B cell (primary cell): Measurements from ENCODE around the gene ZNF786. TPM values are rescaled to one million over a fixed set of nuclear protein-coding genes. Genes with fewer than 3 reads are reported as not detected.

Source experiments
- ATAC-seq: fragments of 200-7000 bp; cut with Tn5 transposase; one replicate; pipeline ENCODE4 v1.10.0; 2021; ENCODE audit warnings: low read depth, mild to moderate bottlenecking, moderate number of reproducible peaks, moderate library complexity
- CTCF ChIA-PET: fragments of 350-600 bp; sonication (Branson Sonifier 250); formaldehyde crosslinking; loops from one replicate; lab custom pipeline; 2021; ENCODE audit warnings: antibody characterized with exemption, inconsistent platforms; lab: Charles Lee
- POLR2A ChIA-PET: fragments of 350-600 bp; sonication (Branson Sonifier 250); formaldehyde crosslinking; loops from one replicate; lab custom pipeline; 2021; ENCODE audit warnings: antibody characterized with exemption; lab: Charles Lee
- DNase-seq: peaks from one replicate; pipeline ENCODE4 v3.0.0; 2013
- H2AFZ ChIP-seq: 2 replicates; pipeline ENCODE4 v1.6.1; 2012; ENCODE audit warnings: mild to moderate bottlenecking, low read depth, low read length; ENCODE audit not compliant: insufficient read depth, poor library complexity, severe bottlenecking
- H3K27ac ChIP-seq, 2 donors: 1 replicate in 1 of 2; 2 replicates in 1 of 2; pipeline ENCODE4 v1.5.1; 2012 to 2013; ENCODE audit warnings: low read length in 2 of 2, mild to moderate bottlenecking in 2 of 2, moderate library complexity in 1 of 2
- H3K27me3 ChIP-seq, 4 experiments: fragments of 200-600 bp in 1 of 4; sonication (generic) in 1 of 4; replicated peaks in 1 of 4; 1 replicate in 2 of 4; 2 replicates in 2 of 4; pipeline versions ENCODE4 v1.6.1 to v1.7.0; 2013 to 2016; ENCODE audit warnings: low read length in 3 of 4, mild to moderate bottlenecking in 2 of 4, mixed read lengths in 1 of 4, moderate library complexity in 1 of 4; ENCODE audit not compliant: insufficient read depth in 4 of 4, control insufficient read depth in 3 of 4; ENCODE audit errors: control extremely low read depth in 1 of 4
- H3K36me3 ChIP-seq, 2 experiments: replicated peaks in 1 of 2; 1 replicate in 1 of 2; 2 replicates in 1 of 2; pipeline versions ENCODE4 v1.6.1 to v1.7.1; 2013; ENCODE audit warnings: low read length in 1 of 2; ENCODE audit not compliant: insufficient read depth in 2 of 2, control insufficient read depth in 1 of 2; ENCODE audit errors: control extremely low read depth in 1 of 2, extremely low read depth in 1 of 2
- H3K4me1 ChIP-seq, 2 donors: fragments of 200-600 bp in 1 of 2; sonication (generic) in 1 of 2; 1 replicate in 1 of 2; 2 replicates in 1 of 2; pipeline versions ENCODE4 v1.5.1 to v1.6.1; 2013 to 2017; ENCODE audit warnings: low read length in 2 of 2; ENCODE audit not compliant: control insufficient read depth in 2 of 2, insufficient read depth in 2 of 2
- H3K4me2 ChIP-seq: replicated peaks from 2 replicates; pipeline ENCODE3; 2012; ENCODE audit warnings: mild to moderate bottlenecking, low read depth, low read length; ENCODE audit not compliant: poor library complexity, severe bottlenecking
- H3K4me3 ChIP-seq, 5 experiments: fragments of 200-600 bp in 1 of 5; sonication (generic) in 1 of 5; 1 replicate in 3 of 5; 2 replicates in 2 of 5; pipeline versions ENCODE4 v1.5.1 to v1.7.0; 2011 to 2016; ENCODE audit warnings: low read length in 4 of 5, mild to moderate bottlenecking in 4 of 5, low read depth in 2 of 5, control low read depth in 1 of 5, moderate library complexity in 1 of 5; ENCODE audit not compliant: insufficient read depth in 1 of 5; ENCODE audit errors: control extremely low read depth in 1 of 5, extremely low read depth in 1 of 5
- H3K79me2 ChIP-seq: fragments of 200-600 bp; sonication (generic); one replicate; pipeline ENCODE4 v1.6.0; 2016; ENCODE audit warnings: low read length; ENCODE audit not compliant: control insufficient read depth, insufficient read depth
- H3K9ac ChIP-seq: fragments of 200-600 bp; sonication (generic); 2 replicates; pipeline ENCODE4 v1.6.1; 2017; ENCODE audit warnings: mild to moderate bottlenecking, low read length, moderate library complexity
- H3K9me3 ChIP-seq, 3 donors: one replicate each; pipeline versions ENCODE4 v1.6.1 to v1.7.1; 2013; ENCODE audit warnings: low read length in 2 of 3; ENCODE audit not compliant: control insufficient read depth in 2 of 3, insufficient read depth in 1 of 3; ENCODE audit errors: control extremely low read depth in 1 of 3
- H4K20me1 ChIP-seq: 2 replicates; pipeline ENCODE4 v1.6.0; 2012; ENCODE audit warnings: mild to moderate bottlenecking, low read length; ENCODE audit not compliant: insufficient read depth, control insufficient read depth, poor library complexity, severe bottlenecking
- H3K27ac Mint-ChIP-seq: one replicate; pipeline ENCODE4 v1.8.0; 2021; ENCODE audit warnings: mixed read lengths
- H3K27me3 Mint-ChIP-seq: one replicate; pipeline ENCODE4 v1.8.0; 2021; ENCODE audit warnings: mixed read lengths
- H3K4me1 Mint-ChIP-seq: one replicate; pipeline ENCODE4 v1.8.0; 2021; ENCODE audit warnings: mixed read lengths
- H3K4me3 Mint-ChIP-seq: one replicate; pipeline ENCODE4 v1.8.0; 2021; ENCODE audit warnings: mixed read lengths
- H3K9me3 Mint-ChIP-seq: one replicate; pipeline ENCODE4 v1.8.0; 2022; ENCODE audit warnings: mixed read lengths; ENCODE audit not compliant: insufficient read depth
- CTCF ChIP-seq: fragments of 200-600 bp; IDR thresholded peaks from one replicate; pipeline ENCODE4 v1.8.0; 2022; ENCODE audit warnings: antibody characterized with exemption, mild to moderate bottlenecking
- EZH2 ChIP-seq: IDR thresholded peaks from 2 replicates; pipeline ENCODE4 v1.6.1; 2012; ENCODE audit warnings: borderline replicate concordance, low read depth, mild to moderate bottlenecking, moderate library complexity, low read length; ENCODE audit not compliant: insufficient read depth, poor library complexity, severe bottlenecking
- WGBS: methylation state at CpG from one replicate; pipeline ENCODE4 v1.1.5; 2013; ENCODE audit warnings: missing lambda C conversion rate; ENCODE audit not compliant: insufficient coverage; 5-methylcytosine and 5-hydroxymethylcytosine counted together
- intact Hi-C: fragments of 100-400 bp; cut with micrococcal nuclease; formaldehyde crosslinking; loops from one replicate; pipeline ENCODE4 v1.10.0; 2022
- polyA plus RNA-seq: library from polyadenylated mRNA; depleted of rRNA; stranded (reverse); fragments of >200 nt; gene quantifications from 2 replicates; pipeline ENCODE4 v1.2.3, GENCODE V29; 2012
- total RNA-seq, 2 donors: library from RNA; stranded (reverse); fragments of 120-200 nt in 1 of 2; gene quantifications; 1 replicate in 1 of 2; 2 replicates in 1 of 2; pipeline versions ENCODE4 v1.2.3 to v1.2.4, GENCODE V29; 2013 to 2022

Gene ZNF786
- total and polyA plus RNA-seq, 2 donors (not counting 1 experiment from before 2014, with no cell fraction given), result 6.4 to 14.7 TPM

GRCh38 chr7:149103424-149103823, 12.9 kb upstream of the ZNF786 start:
- no peak overlapping the region for H3K27ac Mint-ChIP-seq
- Histone ChIP-seq H3K4me2 (no peak overlapping the region), H3K4me3 (no peak overlapping the region), H3K27ac (no peak overlapping the region), H3K79me2 (no peaks in the 10 kb centered on the region), H3K9me3 (no peaks in the 10 kb centered on the region), H3K4me1 (no peaks in the 10 kb centered on the region), H4K20me1 (no peaks in the 10 kb centered on the region), H2AFZ (no peak overlapping the region), H3K36me3 (no peaks in the 10 kb centered on the region), H3K27me3 (no peaks in the 10 kb centered on the region), H3K9ac (no peak overlapping the region)
- intact Hi-C loops, result no loop called here
- CTCF ChIA-PET, result interaction anchor here (0.7 kb wide), 1 partner anchor 705 kb away, joined by 3 read pairs; no protein-coding TSS in a partner anchor
- H3K9me3 Mint-ChIP-seq, result no peaks in the 10 kb centered on the region
- no peak for TF ChIP-seq CTCF
- TF ChIP-seq EZH2, result no peak
- no peak overlapping the region for H3K4me3 Mint-ChIP-seq
- H3K4me1 Mint-ChIP-seq, result no peaks in the 10 kb centered on the region
- ATAC-seq (no peak), DNase-seq (no peak)
- POLR2A ChIA-PET, result no interaction called here
- no peaks in the 10 kb centered on the region for H3K27me3 Mint-ChIP-seq
- over 99% methylated on average over 9 of the region's 9 CpGs for WGBS

- no peaks in the 10 kb centered on the region for H4K20me1 ChIP-seq
- no peaks in the 10 kb centered on the region for H3K27me3 ChIP-seq
- no peak overlapping the region for H3K4me2 ChIP-seq
- H3K9me3 ChIP-seq, result no peaks in the 10 kb centered on the region
- H3K9ac ChIP-seq, result no peak overlapping the region
- CTCF ChIA-PET, result interaction anchor here (0.7 kb wide), 1 partner anchor 705 kb away, joined by 3 read pairs; no protein-coding TSS in a partner anchor
- no peak overlapping the region for H3K27ac ChIP-seq
- no peak for ATAC-seq
- intact Hi-C loops, result no loop called here
- H3K27ac Mint-ChIP-seq, result no peak overlapping the region
- H3K4me1 ChIP-seq, result no peaks in the 10 kb centered on the region
- no peaks in the 10 kb centered on the region for H3K4me1 Mint-ChIP-seq
- H3K4me3 ChIP-seq, result no peak overlapping the region
- no peak overlapping the region for H3K4me3 Mint-ChIP-seq
- DNase-seq, result no peak
- no peaks in the 10 kb centered on the region for H3K27me3 Mint-ChIP-seq
- H2AFZ ChIP-seq, result no peak overlapping the region
- POLR2A ChIA-PET, result no interaction called here
- no peaks in the 10 kb centered on the region for H3K36me3 ChIP-seq
- H3K9me3 Mint-ChIP-seq, result no peaks in the 10 kb centered on the region
- no peak for TF ChIP-seq EZH2
- TF ChIP-seq CTCF, result no peak
- 100% methylated on average over 1 of the region's 1 CpG for WGBS
- no peaks in the 10 kb centered on the region for H3K79me2 ChIP-seq
Measured at GRCh38 chr7:149102666-149103065, 12.1 kb upstream of the ZNF786 start.
